Effector CD8-positive, alpha-beta T cell (primary cell): Measurements from ENCODE around the gene TAF12.
A peak's percentile ranks its signal among the peaks of the same experiment; 100 is the strongest.
"Not testable (repeated sequence)": the region's sequence is repeated elsewhere in the genome, so short reads cannot be mapped to it uniquely, and the experiment has no call there.

Experiments
- DNase-seq: peaks from one replicate; lab custom pipeline; 2025; lab: John Stamatoyannopoulos, UW
- total RNA-seq, 4 experiments: gene quantifications; one replicate each; lab custom pipeline; 2026; lab: John Stamatoyannopoulos, UW

TAF12 gene, protein sequence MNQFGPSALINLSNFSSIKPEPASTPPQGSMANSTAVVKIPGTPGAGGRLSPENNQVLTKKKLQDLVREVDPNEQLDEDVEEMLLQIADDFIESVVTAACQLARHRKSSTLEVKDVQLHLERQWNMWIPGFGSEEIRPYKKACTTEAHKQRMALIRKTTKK
- total RNA-seq = 25.3 to 36.1 (median 31.0) reads per million in 4 experiments

DNA sequence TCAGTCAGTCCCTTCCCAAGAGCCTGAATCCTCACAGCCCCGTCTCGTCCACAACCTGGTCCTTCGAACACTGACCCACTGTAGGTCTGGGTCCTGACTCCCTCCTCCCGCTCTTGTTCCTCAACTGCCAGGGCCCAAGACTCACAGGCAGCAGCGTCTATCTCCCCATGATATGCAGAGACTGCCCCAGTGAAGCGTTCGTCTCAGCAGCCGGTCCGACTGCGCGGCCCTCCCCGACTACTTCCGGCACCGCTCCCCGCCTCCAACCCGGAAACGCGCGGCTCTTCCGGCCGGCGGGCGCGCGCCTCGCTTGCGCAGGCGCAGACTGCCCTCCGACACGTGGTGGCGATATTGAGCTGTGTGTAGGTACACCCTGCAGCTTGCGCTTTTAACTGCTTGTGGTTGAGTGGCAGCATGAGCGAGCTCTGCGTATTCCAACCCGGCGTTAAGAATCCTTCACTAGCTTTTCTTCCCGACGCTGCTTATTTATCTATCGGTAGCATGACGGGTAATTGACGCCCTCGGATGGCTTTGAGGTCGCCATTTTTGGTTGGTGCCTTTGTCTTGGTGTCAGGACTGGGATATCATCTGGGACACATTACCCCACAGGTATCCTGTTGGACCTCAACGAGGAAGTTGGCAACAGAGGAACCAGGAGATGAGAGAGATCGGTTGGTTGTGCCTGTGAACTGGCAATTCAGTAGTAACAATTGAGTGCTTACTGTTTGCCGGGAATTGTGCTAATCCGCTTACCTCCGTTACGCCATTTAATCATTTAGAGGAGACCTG lies at the start of gene TAF12:
TAF12 (minus strand) TSS at position 221 of the 789 bp plus-strand sequence. CDS start 20,986 bp downstream, outside the sequence.
- peak; percentile 87 for DNase-seq

DNA sequence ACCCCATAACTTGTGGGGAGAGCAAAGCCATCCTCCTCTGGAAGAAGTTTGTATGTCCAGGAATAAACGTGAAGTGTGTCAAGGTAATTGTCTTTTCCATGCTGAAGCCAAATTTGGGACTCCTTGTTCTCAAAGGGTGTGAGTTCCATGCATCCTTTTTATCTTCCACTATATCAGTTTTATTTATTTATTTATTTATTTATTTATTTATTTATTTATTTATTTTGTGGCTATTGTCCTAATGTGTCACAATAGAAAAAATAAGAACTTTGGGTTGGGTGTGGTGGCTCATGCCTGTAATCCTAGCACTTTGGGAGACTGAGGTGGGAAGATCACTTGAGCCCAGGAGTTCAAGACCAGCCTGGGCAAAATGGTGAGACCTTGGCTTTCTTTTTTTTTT lies 48.8 kb upstream of the TAF12 start:
- not testable (repeated sequence) for DNase-seq

DNA sequence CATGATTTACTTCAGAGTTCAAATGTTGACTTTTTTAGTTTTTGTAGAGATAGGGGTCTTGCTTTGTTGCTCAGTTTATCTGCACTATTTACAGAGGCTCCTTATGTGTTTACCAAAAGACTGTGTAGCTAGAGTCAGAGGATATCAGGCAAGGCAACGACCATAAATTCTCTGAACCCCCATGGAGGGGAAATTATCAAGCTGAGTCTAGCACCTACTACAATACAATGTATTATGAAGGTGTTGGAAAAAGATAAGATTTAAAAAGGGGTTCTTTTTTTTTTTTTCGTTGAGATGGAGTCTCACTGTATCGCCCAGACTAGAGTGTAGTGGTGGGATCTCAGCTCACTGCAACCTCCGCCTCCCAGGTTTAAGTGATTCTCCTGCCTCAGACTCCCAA lies 42.1 kb upstream of the TAF12 start:
- no peak for DNase-seq

DNA sequence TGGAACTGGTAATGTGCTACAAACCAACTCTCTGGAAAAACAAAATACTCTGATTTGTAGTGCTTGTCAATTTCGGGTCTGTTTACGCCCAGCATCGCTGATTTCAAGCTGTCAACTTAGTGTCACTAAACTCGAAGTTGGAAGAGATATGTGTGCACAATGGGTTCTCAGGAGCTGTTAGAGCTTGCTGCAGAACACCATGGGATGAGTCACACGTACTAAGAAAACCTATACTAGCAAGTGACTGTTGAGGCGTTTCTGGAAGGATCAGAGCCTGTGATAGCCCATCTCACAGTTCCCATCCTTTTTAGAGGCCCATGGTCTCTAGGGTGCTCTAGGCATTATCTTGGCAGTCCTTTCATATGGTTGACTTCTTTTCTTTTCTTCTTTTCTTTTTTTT lies 40.0 kb upstream of the TAF12 start:
- DNase-seq = no peak

DNA sequence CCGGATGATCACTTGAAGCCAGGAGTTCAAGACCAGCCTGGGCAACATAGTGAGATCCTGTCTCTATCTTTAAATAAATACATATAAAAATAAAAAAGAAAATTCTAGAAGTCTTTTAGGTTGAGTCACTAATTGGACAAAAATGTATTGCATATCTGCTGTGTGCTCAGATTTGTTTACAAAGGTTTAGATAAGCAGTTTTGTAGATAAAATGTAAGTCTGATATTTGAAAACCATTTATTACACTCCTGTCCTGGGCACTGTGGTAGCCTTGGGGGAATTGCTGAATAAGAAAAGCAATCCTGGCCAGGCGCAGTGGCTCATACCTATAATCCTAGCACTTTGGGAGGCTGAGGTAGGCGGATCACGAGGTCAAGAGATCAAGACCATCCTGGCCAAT lies 37.3 kb upstream of the TAF12 start:
- no peak for DNase-seq

DNA sequence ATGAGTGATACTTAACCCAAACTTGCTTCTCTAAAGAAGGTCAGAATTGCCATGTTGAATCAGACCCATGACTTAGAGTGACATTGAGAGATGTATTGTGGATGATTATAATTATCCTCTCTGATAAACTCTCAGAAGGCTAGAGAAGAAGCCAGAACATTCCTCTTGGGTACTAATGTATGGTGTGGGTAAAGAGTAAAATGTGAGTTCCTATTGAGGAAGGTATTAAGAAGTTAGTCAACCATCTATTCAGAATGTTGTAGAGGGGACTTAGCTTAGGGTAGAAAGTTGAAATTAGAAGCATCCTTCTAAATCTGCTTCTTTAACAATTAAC lies 33.0 kb upstream of the TAF12 start:
- no peak for DNase-seq

DNA sequence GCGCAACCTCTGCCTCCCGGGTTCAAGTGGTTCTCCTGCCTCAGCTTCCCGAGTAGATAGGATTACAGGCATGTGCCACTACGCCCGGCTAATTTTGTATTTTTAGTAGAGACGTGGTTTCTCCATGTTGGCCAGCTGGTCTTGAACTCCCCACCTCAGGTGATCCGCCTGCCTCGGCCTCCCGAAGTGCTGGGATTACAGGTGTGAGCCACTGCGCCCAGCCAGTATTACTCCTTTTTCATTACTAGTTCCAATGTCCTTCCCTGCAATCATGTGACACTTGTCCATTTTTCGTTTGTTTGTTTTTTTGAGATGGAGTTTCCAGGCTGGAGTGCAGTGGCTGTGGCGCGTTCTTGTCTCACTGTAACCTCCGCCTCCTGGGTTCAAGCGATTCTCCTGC lies 30.1 kb upstream of the TAF12 start:
- not testable (repeated sequence) for DNase-seq

DNA sequence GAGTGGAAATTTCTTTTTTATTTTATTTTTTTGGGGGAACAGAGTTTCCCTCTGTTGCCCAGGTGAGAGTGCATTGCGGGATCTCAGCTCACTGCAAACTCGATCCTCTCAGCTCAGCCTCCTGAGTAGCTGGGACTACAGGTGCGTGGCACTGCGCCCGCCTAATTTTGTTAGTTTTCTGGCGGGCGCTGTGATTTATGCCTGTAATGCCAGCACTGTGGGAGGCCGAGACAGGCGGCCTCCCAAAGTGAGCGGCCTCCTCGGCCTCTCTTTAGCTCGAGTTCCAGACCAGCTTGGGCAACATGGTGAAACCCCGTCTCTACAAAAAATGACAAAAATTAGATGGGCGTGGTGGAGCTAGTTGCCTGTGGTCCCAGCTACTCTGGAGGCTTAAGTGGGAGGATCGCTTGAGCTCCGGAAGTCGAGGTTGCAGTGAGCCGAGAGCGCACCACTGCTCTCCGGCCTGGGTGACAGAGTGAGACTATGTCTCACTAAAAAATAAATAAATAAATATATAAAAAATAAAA lies 28.4 kb upstream of the TAF12 start:
- no peak for DNase-seq

DNA sequence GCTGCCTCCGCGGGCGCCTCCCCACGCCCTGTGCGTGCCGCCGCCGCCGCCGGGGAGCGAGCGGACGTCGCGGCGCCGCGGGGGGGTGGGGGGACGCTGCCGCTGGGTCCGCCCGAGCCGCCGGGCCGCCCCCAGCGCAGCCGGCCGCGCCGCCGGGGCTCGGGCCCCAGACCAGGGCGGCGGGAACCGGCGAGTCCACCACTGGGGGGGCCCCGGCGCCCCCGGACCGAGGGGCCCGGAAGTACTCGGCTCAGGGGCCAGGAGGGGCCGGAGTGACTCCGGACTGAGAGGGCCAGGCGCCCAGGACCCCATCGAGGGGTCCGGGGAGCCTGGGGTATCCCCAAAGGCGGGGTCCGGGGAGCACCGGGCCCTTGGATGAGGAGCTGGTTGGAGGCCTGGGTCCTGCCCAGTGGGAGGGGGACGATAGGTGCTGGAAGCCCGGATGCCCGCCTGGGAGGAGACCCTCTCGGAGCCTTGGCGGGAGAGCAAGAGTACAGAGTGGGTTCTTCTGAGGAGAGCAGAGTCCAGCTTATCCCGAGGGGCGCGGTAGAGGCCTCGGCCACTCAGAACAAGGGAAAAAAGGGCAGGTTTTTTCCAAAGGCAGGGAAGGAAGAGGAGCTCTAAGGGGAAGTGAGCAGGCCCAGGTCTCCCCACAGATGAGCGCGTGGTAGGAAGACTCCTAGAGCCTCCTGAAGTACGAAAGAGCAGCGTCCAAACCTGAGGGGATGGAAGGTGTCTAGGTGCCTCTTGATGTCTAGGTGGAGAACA lies 26.3 kb upstream of the TAF12 start:
- DNase-seq = peak; percentile 13

DNA sequence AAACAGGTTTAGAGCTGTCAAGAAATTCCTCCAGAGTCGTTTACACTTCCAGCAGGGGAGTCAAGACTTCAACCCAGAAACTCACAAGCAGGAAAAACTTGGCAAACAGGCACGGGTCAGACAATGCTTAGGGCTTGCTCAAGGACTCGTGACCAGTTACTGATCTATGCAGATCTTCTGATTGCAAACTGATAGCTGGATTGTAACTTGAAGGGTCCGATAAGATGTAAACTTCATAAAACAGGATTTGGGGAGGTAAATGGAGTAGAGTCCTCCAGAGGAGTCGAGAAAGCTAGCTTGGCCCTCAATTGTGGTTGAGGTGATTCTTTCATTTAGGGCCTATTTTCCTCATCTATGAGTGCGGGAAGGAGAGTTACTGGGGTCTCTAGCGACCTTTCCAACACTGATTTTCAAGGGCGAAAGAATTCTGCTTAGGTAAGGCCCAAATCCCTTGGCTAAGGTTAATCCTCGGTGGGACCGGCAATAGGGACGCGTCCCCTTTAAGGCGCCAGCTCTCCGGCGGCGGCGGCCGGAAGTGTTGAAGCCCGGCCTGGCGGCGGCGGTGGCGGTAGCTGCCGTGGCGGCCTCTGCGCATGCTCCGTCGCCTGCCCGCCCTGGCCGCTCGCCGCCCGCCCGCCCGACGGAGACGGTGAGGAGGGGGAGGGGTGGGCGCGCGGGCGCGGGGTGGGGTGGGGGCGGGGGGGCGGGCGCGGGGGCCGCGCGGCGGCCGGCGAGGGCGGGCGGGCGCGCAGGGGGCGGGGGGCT lies 25.5 kb upstream of the TAF12 start, which contains the start of gene GMEB1:
GMEB1 (plus strand) TSS at position 594 of the 765 bp plus-strand sequence. CDS start 14,829 bp downstream, outside the sequence.
- DNase-seq = peak; percentile 69

DNA sequence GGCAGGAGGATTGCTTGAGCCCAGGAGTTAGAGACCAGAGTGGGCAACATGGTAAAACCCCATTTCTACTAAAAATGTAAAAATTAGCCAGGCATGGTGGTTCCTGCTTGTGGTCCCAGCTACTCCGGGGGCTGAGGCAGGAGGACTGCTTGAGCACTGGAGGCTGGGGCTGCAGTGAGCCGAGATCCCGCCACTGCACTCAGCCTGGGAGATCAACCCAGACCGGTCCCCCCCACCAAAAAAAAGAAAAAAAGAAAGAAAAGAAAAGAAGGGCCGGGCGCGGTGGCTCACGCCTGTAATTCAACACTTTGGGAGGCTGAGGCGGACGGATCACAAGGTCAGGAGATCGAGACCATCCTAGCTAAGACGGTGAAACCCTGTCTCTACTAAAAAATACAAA lies 23.9 kb upstream of the TAF12 start:
- no peak for DNase-seq

DNA sequence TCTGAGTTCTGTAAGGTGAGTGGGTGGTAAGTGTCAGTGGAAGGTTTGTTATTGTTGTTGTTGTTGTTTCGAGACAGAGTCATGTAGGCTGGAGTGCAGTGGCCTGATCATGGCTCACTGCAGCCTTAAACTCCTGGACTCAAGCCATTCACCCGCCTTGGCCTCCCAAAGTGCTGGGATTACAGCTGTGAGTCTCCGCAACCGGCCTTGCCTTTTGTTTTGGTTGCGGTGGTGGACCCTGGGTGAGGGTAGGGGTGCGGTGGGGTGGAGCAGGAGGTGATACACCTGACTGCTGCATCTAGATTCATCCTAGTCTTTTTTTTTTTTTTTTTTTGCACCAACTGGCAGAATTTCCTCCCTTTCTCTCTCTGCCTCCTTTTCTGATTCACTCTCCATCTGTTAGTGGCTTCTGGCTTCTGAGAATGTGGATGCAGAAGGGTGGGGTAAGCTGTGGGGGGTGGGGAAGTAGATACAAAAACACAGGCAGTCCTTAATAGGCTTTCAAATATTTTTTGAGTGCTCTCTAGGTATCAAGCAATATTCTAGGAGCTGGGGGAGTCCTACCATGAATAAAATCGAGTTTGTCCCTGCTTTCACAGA lies 21.1 kb upstream of the TAF12 start:
- DNase-seq = no peak

DNA sequence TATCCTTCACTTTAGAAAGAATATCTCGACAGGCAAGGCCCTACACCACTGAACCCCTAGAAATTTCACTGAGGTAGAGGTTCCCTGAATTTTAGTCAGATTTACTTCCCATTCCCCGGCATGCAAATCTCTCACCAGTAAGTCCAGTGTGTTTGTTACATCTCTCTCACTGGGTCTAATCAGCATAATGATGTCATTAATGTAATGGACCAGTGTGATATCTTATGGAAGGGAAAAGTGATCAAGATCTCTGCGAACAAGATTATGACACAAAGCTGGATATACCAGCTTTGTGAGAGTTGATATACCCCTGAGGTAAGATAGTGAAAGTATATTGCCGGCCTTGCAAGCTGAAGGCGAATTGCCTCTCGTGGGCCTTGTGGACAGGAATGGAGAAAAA lies 13.5 kb upstream of the TAF12 start:
- no peak for DNase-seq

DNA sequence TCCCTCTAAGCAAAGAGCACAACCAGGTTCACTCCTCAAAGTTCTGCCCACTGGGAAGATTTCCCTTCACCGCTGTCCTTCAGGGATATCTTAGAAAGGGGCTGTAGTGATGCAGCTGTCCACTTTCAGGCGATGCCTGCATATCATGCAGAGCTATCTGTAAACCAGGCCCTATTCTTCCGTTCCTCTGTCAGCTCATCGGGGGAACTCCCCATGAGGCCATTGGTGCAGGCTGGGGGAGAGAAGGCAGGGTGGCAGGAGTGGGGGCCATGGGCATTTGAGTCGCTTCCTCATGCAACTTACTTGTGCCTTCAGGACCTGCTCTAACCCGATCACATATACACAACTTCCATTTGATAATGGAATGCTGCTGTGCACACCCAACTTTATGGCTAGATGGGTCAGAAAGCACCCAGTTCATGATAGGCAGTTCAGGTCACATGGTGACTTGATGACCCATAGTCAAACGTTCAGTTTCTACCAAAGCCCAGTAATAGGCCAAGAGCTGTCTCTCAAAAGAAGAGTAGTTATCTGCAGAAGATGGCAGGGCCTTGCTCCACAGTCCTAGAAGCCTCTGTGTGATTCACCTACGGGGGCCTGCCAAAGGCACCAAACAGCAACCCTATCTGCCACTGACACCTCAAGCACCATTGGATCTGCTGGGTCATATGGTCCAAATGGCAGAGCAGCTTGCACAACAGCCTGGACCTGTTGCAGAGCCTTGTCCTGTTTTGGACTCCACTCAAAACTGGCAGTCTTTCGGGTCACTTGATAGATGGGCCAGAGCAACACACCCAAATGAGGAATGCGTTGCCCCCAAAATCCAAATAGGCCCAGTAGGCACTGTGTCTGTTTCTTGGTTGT lies 12.8 kb upstream of the TAF12 start:
- not testable (repeated sequence) for DNase-seq

DNA sequence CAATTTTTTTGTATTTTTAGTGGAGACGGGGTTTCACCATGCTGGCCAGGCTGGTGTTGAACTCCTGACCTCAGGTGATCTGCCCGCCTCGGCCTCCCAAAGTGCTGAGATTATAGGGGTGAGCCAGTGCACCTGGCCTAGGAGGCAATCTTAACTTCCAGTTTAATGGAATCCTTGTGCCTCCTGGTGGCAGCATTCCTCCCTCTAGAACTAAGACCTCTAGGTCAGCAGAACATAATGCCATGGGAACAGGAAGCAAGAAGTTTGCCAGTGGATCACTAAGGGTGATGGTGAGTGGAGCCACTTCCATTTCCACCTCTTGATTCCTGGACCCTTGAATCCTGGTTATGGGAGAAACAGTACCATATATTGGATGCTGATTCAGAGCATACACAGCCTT lies 11.0 kb upstream of the TAF12 start:
- DNase-seq = not testable (repeated sequence)

DNA sequence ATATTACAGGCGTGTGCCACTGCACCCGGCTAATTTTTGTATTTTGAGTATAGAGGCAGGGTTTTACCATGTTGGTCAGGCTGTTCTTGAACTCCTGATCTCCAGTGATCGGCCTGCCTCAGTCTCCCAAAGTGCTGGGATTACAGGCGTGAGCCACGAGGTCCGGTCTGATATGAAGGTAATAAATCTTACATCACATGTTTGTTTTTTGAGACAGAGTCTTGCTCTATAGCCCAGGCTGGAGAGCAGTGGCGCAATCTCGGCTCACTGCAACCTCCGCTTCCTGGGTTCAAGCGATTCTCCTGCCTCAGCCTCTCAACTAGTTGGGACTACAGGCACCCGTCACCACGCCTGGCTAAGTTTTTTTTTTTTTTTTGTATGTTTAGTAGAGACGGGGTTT lies 10.2 kb upstream of the TAF12 start:
- not testable (repeated sequence) for DNase-seq

DNA sequence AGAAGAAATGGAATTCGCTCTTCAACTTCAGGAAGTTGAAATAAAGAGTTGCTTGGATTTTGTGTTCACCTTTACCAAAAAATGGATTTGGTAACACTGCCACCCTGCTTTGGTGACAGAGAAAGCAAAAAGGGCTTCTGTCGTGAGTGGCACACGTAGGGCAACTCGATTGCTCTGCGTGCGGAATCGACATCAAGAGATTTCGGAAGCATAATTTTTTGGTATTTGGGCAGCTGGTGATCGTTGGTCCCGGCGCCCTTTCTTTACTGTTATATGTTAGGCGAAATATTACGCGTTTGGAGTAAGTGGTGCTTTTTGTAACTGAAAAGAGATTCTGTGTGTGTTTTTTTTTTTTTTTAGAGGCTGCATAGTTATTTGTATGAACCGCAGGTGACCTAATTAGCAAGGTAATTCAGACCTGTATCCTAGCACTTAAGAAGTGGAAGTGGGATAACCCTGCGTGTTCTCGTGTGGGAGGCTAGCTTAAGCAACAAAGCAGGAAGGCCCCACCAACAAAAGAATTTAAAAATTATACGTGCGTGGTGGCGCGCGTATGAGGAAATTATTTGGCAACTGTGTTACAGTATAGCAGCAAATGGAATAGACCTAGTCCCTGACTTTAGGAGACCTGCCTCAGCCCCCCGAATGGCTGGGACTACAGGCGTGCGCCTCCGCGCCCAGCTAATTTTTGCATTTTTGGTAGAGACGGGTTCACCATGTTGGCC lies 5.8 kb upstream of the TAF12 start, which contains the start of gene RNU11:
RNU11 (plus strand) TSS at position 127 of the 725 bp plus-strand sequence.
- peak; percentile 78 for DNase-seq

DNA sequence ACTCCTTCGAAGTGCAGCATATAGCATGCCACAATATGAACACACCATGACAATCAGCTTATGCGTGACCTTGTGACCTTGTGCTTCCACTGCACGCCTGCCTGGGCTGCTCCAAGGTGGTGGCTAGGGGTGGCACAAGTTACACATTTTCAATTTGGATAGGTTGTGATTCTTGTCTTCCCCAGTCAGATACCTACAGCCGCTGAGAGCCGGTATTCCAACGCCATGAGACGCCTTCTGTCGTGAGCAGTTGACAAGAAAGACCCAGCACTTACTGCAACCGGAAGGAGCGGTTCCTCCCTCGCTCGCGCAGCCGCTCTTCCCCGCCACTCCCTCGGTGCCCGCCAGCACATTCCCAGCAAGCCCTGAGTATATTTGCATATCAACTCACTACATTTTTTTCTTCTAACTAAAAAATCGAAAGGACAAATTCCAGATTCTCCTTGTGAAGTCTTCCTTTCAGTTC lies 5.2 kb upstream of the TAF12 start:
- DNase-seq = peak; percentile 73

DNA sequence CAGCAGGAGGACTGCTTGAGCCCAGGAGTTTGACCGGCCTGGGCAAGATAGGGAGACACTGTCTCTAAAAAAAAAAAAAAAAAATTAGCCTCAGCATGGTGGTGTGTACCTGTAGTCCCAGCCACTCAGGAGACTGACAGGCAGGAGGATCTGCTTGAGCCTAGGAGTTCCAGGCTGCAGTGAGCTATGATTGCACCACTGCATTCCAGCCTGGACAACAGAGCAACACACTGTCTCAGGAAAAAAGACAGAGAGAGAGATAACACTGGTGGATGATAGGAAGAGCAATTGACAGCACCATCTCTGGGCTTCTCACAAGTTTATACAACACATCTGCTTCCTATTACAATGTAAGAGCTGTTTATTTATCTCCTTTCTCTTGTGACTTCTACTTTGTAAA lies 3.2 kb upstream of the TAF12 start:
- no peak for DNase-seq
